HFF-Myc (cell line): ENCODE measurements around the gene CLTCL1.

Experiments used
- DNase-seq: peaks from one replicate; pipeline ENCODE4 v3.0.0-alpha.2; 2011; ENCODE audit warnings: low read depth; ENCODE audit errors: extremely low read depth
- H3K4me3 ChIP-seq: replicated peaks from 2 replicates; pipeline ENCODE4 v1.5.1; 2011; ENCODE audit warnings: low read depth, mild to moderate bottlenecking, control low read depth, low read length
- TF ChIP-seq, protein P1 (sequence below): IDR thresholded peaks from 2 replicates; pipeline ENCODE4 v1.5.1; 2012; ENCODE audit warnings: mild to moderate bottlenecking, low read depth, low read length, control low read depth; ENCODE audit errors: missing control alignments

The CLTCL1 gene

DNA sequence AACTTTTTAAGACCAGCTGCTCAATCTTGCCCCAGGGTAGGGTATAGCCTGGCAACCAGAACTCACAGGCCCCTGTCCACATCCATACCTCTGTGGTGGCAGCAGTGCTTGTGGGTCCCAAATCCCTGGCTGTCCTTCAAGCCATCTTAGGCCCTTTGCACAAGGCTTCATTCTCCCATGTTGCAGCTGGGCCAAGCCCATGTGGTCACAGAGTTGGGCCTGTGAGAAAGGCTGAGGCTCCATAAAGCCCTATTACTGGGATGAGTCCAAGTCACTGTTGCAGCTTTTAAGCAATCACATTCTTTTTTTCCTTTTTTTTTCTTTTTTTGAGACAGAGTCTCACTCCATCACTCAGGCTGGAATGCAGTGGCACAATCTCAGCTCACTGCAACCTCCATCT, 65.1 kb downstream of the CLTCL1 start:
- H3K4me3 ChIP-seq: no peak overlapping the region
- DNase-seq: no peak
- TF ChIP-seq, protein P1, sequence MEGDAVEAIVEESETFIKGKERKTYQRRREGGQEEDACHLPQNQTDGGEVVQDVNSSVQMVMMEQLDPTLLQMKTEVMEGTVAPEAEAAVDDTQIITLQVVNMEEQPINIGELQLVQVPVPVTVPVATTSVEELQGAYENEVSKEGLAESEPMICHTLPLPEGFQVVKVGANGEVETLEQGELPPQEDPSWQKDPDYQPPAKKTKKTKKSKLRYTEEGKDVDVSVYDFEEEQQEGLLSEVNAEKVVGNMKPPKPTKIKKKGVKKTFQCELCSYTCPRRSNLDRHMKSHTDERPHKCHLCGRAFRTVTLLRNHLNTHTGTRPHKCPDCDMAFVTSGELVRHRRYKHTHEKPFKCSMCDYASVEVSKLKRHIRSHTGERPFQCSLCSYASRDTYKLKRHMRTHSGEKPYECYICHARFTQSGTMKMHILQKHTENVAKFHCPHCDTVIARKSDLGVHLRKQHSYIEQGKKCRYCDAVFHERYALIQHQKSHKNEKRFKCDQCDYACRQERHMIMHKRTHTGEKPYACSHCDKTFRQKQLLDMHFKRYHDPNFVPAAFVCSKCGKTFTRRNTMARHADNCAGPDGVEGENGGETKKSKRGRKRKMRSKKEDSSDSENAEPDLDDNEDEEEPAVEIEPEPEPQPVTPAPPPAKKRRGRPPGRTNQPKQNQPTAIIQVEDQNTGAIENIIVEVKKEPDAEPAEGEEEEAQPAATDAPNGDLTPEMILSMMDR: no peak

DNA sequence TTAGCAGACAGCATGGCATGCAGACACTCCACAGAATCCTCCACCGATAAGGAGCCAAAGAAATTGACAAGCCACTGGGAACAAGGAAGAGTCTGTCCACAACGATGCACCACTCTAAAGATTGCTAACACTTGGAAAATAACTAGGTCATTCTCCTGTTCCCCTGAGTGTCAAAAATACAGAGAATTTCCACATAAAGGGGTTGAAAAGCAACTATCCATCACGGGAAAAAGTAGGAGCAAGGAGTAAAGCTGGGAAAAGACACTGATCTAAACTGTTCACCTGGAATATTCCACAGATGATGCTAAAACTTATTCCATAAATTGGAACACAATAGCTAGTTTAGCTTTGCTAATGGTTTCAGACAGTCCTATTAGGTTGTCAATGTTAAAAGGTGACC, 66.0 kb downstream of the CLTCL1 start:
- no peak for DNase-seq
- H3K4me3 ChIP-seq: no peak overlapping the region
- TF ChIP-seq, protein P1: no peak

DNA sequence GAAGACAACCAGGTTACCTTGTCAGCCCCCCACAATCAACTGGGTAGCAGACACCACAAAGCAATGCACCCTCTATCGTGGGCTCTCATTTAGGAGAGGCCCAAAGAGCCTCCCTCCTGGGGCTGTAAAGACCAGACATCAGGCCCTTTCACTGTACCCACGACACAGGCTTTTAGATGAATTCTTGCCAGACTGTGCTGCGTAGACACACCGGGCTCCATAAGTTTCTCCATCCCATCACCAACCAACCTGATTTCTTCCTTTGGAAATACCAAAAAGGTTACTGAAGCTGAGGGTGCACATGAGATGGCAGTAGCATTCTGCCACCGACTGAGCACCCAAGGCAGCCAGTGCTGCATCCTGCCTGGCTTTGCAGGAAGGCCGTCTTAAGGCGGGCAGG, 66.5 kb downstream of the CLTCL1 start:
- no peak overlapping the region for H3K4me3 ChIP-seq
- no peak for DNase-seq
- TF ChIP-seq, protein P1: no peak

DNA sequence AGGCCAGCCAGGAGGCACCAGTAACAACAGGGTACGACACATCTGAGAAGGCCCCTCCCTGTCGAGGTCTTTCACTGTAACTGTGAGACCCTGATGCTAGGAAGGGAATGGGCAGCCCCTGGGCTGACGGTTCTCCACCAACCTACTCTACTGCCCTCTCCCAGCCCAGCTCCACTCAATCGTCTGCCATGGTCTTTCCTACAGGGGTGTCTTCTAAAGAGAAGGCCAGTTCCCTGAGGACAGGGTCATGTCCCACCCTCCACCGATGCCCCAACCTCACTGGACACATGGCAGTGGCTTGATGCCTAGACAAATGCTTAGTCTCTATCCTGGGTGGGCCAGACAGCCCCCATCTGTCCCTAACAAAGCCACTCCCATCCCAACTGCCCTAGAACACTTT, 67.0 kb downstream of the CLTCL1 start:
- TF ChIP-seq, protein P1: no peak
- no peak for DNase-seq
- no peak overlapping the region for H3K4me3 ChIP-seq

DNA sequence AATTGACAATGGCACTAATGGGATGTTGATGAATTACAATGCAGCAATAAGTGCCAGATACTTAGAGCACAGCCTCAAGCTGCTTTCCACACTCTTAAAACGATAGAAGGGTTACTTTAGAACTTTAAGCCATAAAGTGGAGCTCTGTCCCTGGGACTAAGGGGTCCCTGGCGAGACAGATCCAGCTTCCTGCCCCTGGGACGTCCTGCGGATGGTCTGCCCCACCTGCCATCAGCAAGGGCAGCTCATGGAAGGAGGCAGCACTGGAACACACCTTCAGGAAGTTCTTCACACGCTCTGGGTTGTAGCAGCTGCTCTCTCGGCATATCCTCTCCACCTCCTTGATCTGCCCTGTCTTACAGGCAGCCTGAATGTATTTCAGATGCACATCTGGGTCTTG, 67.9 kb downstream of the CLTCL1 start:
- TF ChIP-seq, protein P1: no peak
- H3K4me3 ChIP-seq: no peak overlapping the region
- DNase-seq: no peak

DNA sequence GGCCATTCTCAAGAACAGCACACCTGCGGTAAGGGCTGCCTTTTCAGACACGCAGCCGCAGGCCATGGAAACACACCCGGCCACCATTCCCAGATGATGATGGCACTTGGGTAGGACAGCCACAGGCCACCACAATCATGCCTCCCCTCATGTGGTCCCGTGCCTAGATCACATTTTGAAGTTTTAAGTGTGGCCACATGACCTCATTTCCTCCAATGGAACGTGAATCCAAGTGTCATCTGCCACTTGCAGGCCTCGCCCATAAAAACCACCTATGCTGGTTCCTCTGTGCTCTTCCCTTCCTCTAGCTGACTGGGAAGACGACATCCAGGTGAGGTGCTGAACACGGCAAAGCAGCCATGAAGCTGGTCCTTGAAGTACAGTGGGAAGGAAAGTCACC, 68.4 kb downstream of the CLTCL1 start:
- H3K4me3 ChIP-seq: no peak overlapping the region
- TF ChIP-seq, protein P1: no peak
- no peak for DNase-seq

DNA sequence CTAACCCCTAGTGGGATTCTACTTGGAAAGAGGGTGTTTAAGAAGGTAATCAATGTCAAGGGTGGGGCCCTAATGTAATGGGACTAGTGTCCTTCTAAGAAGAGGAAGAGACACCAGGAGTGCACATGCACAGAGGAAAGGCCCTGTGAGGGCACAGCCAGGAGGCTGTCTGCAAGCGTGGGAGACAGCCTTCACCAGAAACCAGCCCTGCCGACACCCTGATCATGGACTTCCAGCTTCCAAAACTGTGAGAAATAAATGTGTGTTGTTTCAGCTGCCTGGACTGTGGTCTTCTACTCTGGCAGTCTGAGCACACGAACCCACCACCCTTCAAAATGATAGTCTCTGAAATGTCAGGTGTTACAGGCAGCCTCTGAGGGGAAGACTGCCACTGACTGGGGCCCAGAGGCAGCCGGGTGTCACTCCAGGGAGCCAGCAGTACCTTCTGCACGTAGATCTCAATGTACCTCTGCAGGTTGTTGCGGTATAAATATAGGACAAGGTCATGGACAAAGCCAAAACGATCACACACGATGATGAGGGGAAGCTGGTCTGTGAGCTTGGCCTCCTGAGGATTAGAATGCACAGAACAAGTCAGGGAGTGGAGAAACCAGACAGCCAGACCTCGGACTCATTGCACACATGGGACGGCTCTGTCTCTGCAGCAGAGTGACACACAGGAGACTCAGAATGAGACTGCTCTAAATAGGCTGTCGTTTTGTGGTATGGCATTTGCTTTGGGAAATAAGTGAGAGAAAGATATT, 69.1 kb downstream of the CLTCL1 start:
- no peak for DNase-seq
- TF ChIP-seq, protein P1: no peak
- H3K4me3 ChIP-seq: no peak overlapping the region
